Calu3 (cell line): ENCODE data around the gene INPP5F. TPM values are rescaled to one million over a fixed set of nuclear protein-coding genes. Genes with fewer than 3 reads are reported as not detected.

Experiments
- BruUV-seq: library from RNA; stranded (reverse); fragments of 400-500 nt; replicated peaks from 2 replicates; lab custom pipeline; 2021; lab: Mats Ljungman, UMichigan
- CTCF ChIA-PET: fragments of 300-600 bp; sonication (Branson Sonifier 250); formaldehyde crosslinking; loops from one replicate; lab custom pipeline; 2022; ENCODE audit warnings: antibody characterized with exemption; lab: Charles Lee
- DNase-seq: peaks from one replicate; pipeline ENCODE4 v3.0.0; 2022
- H3K27ac Mint-ChIP-seq: one replicate; pipeline ENCODE4 v1.8.0; 2022; ENCODE audit warnings: mixed read lengths; ENCODE audit not compliant: unreplicated experiment
- H3K27me3 Mint-ChIP-seq: one replicate; pipeline ENCODE4 v1.8.0; 2022; ENCODE audit warnings: mixed read lengths; ENCODE audit not compliant: unreplicated experiment
- H3K36me3 Mint-ChIP-seq: one replicate; pipeline ENCODE4 v1.8.0; 2022; ENCODE audit warnings: mild to moderate bottlenecking, moderate library complexity, mixed read lengths; ENCODE audit not compliant: insufficient read depth, unreplicated experiment
- H3K4me1 Mint-ChIP-seq: one replicate; pipeline ENCODE4 v1.8.0; 2022; ENCODE audit warnings: mild to moderate bottlenecking, low read depth, mixed read lengths; ENCODE audit not compliant: unreplicated experiment
- H3K4me3 Mint-ChIP-seq: one replicate; pipeline ENCODE4 v1.8.0; 2022; ENCODE audit warnings: mild to moderate bottlenecking, low read depth, moderate library complexity, mixed read lengths; ENCODE audit not compliant: unreplicated experiment
- H3K9me3 Mint-ChIP-seq: one replicate; pipeline ENCODE4 v1.8.0; 2022; ENCODE audit warnings: low read depth, mixed read lengths; ENCODE audit not compliant: unreplicated experiment
- CTCF ChIP-seq: fragments of 200-600 bp; IDR thresholded peaks from one replicate; pipeline ENCODE4 v1.8.0; 2022; ENCODE audit warnings: antibody characterized with exemption; ENCODE audit not compliant: unreplicated experiment
- intact Hi-C: fragments of 100-400 bp; cut with micrococcal nuclease; formaldehyde crosslinking; loops from one replicate; pipeline ENCODE4 v1.10.0; 2022; ENCODE audit not compliant: unreplicated experiment
- total RNA-seq: library from RNA; stranded (reverse); gene quantifications from 2 replicates; pipeline ENCODE4 v1.2.3, GENCODE V29; 2022

INPP5F gene
- total RNA-seq, 1 experiment from 2014 or later: 6.9 TPM

GRCh38 chr10:119812684-119813083 lies 86.8 kb downstream of the INPP5F start:
- intact Hi-C loops: no loop called here
- BruUV-seq: no TSS peak
- H3K9me3 Mint-ChIP-seq: no peaks in the 10 kb centered on the region
- no peaks in the 10 kb centered on the region for H3K27me3 Mint-ChIP-seq
- CTCF ChIA-PET: no interaction called here
- no peak for DNase-seq
- H3K27ac Mint-ChIP-seq: no peak overlapping the region
- no peaks in the 10 kb centered on the region for H3K4me1 Mint-ChIP-seq
- no peak overlapping the region for H3K4me3 Mint-ChIP-seq
- no peaks in the 10 kb centered on the region for H3K36me3 Mint-ChIP-seq
- TF ChIP-seq CTCF: no peak

DNA sequence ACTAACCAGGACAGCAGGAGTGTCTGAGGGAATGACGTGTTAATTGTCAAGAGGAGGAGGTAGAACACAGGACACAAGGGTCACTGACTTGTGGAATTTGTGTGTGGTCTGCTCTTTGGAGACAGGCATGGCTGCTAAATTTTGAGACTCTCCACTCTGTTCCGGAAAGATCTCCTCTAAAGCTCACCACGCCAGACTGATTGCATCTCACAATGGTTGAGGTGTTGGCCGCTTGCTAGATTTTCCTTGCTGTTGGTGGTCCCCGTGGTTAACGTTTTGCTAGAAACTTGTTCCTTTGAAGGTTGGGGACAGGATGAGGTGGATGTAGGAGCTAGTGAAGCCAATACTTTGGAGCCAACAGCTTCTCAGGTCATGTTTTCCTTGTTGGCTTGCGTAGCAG lies 89.8 kb downstream of the INPP5F start:
- Mint-ChIP-seq H3K27ac (no peak overlapping the region), H3K4me3 (no peak overlapping the region), H3K9me3 (no peaks in the 10 kb centered on the region), H3K27me3 (no peaks in the 10 kb centered on the region), H3K4me1 (no peaks in the 10 kb centered on the region), H3K36me3 (no peaks in the 10 kb centered on the region)
- no peak for TF ChIP-seq CTCF
- no TSS peak for BruUV-seq
- DNase-seq: no peak
- intact Hi-C loops: no loop called here
- CTCF ChIA-PET: no interaction called here

- CTCF ChIA-PET: no interaction called here
- Mint-ChIP-seq H3K4me3 (no peak overlapping the region), H3K27me3 (no peaks in the 10 kb centered on the region), H3K27ac (no peak overlapping the region), H3K36me3 (no peaks in the 10 kb centered on the region), H3K9me3 (no peaks in the 10 kb centered on the region), H3K4me1 (no peaks in the 10 kb centered on the region)
- TF ChIP-seq CTCF: no peak
- DNase-seq: no peak
- BruUV-seq: no TSS peak
- intact Hi-C loops: no loop called here
Measured at GRCh38 chr10:119817991-119818888, 92.4 kb downstream of the INPP5F start.

DNA sequence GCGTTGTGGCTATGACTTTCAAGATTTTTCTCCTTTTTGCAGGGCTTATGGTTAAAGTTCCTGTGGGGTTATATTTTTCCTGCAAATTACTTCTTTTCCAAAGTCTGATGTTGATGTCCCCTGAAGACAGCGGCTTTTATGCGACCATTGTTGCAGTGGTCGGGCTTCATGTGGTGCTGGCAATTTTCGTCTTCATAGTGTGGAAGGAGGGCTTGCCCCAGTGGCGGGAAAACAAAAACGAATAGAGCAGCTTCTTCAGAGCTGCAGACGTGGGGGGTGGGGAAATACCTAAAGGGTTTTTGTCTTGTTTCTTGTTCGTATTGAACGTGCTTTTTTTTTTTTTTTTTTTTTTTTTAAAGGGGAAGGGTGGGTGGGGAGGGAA lies 93.0 kb downstream of the INPP5F start:
- Mint-ChIP-seq H3K27me3 (no peaks in the 10 kb centered on the region), H3K36me3 (no peaks in the 10 kb centered on the region), H3K4me3 (no peak overlapping the region), H3K27ac (no peak overlapping the region), H3K9me3 (no peaks in the 10 kb centered on the region), H3K4me1 (no peaks in the 10 kb centered on the region)
- no peak for DNase-seq
- TF ChIP-seq CTCF: no peak
- no TSS peak for BruUV-seq
- CTCF ChIA-PET: no interaction called here
- intact Hi-C loops: no loop called here
